HL-60 (cell line): Measurements from ENCODE around the gene ADAMTS12.

Experiments
- DNase-seq, 2 experiments: peaks; one replicate each; pipeline ENCODE4 v3.0.0-alpha.2; 2010 to 2020; ENCODE audit warnings: low read depth in 1 of 2, low spot score in 1 of 2
- H3K27ac ChIP-seq: fragments of 250-450 bp; sonication (Bioruptor Pico); replicated peaks from 2 replicates; pipeline ENCODE4 v1.5.1; 2020; ENCODE audit warnings: mild to moderate bottlenecking, moderate library complexity
- H3K27me3 ChIP-seq: fragments of 250-450 bp; sonication (Bioruptor Pico); 2 replicates; pipeline ENCODE4 v1.5.1; 2021; ENCODE audit warnings: mild to moderate bottlenecking, moderate library complexity; ENCODE audit not compliant: insufficient read depth, poor library complexity, severe bottlenecking
- H3K4me3 ChIP-seq: replicated peaks from 2 replicates; pipeline ENCODE4 v1.5.1; 2011; ENCODE audit warnings: mild to moderate bottlenecking, control low read depth, low read length; ENCODE audit not compliant: insufficient read depth
- GABPA ChIP-seq: IDR thresholded peaks from 2 replicates; pipeline ENCODE4 v1.6.1; 2012; ENCODE audit warnings: low read depth
- POLR2AphosphoS5 ChIP-seq: IDR thresholded peaks from 2 replicates; pipeline ENCODE4 v1.6.1; 2012; ENCODE audit warnings: low read depth
- SPI1 ChIP-seq: IDR thresholded peaks from 2 replicates; pipeline ENCODE4 v1.6.1; 2012; ENCODE audit warnings: low read depth, mild to moderate bottlenecking, borderline replicate concordance
- TF ChIP-seq, protein P1 (sequence below): IDR thresholded peaks from 2 replicates; pipeline ENCODE4 v1.6.1; 2012; ENCODE audit warnings: low read depth; ENCODE audit not compliant: insufficient replicate concordance
- TF ChIP-seq, protein P2 (sequence below): IDR thresholded peaks from one replicate; pipeline ENCODE4 v1.5.1; 2011; ENCODE audit warnings: low read length, control low read depth, inconsistent platforms; ENCODE audit not compliant: insufficient read depth

The ADAMTS12 gene

DNA sequence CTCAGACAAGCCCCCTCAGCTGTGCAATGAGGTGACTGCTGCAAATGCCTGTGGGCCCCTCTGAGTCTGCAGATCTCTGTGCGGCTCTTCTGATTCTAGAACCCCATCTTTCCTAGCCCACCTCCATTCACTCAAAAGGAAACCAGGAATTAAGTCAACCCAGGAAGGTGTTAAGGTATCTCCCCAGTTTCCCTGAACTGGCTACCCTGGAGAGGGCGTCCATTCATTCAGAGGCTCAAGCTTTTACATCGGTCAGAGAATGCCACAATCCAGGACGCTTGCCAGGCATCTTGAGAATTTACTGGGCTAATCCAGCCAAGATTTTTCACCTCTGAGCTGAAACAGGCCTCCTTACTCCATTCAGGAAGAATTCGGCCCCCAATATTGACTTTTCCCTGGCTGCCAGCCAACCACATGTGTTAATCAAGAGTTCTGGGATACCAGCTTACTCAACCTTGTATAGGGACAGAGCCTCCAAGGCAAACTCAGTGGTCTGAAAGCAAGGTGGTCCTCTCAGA lies 889 bp upstream of the ADAMTS12 start:
- TF ChIP-seq, protein P1, sequence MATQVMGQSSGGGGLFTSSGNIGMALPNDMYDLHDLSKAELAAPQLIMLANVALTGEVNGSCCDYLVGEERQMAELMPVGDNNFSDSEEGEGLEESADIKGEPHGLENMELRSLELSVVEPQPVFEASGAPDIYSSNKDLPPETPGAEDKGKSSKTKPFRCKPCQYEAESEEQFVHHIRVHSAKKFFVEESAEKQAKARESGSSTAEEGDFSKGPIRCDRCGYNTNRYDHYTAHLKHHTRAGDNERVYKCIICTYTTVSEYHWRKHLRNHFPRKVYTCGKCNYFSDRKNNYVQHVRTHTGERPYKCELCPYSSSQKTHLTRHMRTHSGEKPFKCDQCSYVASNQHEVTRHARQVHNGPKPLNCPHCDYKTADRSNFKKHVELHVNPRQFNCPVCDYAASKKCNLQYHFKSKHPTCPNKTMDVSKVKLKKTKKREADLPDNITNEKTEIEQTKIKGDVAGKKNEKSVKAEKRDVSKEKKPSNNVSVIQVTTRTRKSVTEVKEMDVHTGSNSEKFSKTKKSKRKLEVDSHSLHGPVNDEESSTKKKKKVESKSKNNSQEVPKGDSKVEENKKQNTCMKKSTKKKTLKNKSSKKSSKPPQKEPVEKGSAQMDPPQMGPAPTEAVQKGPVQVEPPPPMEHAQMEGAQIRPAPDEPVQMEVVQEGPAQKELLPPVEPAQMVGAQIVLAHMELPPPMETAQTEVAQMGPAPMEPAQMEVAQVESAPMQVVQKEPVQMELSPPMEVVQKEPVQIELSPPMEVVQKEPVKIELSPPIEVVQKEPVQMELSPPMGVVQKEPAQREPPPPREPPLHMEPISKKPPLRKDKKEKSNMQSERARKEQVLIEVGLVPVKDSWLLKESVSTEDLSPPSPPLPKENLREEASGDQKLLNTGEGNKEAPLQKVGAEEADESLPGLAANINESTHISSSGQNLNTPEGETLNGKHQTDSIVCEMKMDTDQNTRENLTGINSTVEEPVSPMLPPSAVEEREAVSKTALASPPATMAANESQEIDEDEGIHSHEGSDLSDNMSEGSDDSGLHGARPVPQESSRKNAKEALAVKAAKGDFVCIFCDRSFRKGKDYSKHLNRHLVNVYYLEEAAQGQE: no peak
- TF ChIP-seq SPI1 (no peak), GABPA (no peak), POLR2AphosphoS5 (no peak)
- TF ChIP-seq, protein P2, sequence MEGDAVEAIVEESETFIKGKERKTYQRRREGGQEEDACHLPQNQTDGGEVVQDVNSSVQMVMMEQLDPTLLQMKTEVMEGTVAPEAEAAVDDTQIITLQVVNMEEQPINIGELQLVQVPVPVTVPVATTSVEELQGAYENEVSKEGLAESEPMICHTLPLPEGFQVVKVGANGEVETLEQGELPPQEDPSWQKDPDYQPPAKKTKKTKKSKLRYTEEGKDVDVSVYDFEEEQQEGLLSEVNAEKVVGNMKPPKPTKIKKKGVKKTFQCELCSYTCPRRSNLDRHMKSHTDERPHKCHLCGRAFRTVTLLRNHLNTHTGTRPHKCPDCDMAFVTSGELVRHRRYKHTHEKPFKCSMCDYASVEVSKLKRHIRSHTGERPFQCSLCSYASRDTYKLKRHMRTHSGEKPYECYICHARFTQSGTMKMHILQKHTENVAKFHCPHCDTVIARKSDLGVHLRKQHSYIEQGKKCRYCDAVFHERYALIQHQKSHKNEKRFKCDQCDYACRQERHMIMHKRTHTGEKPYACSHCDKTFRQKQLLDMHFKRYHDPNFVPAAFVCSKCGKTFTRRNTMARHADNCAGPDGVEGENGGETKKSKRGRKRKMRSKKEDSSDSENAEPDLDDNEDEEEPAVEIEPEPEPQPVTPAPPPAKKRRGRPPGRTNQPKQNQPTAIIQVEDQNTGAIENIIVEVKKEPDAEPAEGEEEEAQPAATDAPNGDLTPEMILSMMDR: no peak

DNA sequence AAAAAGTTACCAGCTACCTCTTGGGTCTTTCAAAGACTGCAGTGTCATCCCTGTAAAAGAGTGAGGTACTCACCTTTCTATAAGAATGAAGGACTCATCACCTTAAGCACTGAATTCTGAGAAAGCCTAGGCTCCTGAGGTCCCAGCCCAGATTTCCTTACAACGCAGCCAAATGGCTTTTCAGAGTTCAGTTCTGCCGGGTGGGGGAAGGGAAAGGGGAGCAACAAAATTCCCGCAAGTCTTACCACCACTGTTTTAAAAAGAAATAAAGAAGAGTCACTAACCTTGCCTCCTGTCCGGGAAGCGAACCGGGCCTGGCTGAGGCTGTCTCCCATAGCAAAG lies 373 bp downstream of the ADAMTS12 start:
- TF ChIP-seq, protein P2: no peak
- TF ChIP-seq, protein P1: no peak
- TF ChIP-seq POLR2AphosphoS5 (no peak), GABPA (no peak), SPI1 (no peak)
- H3K27ac ChIP-seq: no peak overlapping the region
- DNase-seq: no peak
- H3K4me3 ChIP-seq: no peak overlapping the region
- H3K27me3 ChIP-seq: peaks cover 35% of the 10 kb centered on the region

More for the DNA sequence above, 889 bp upstream of the ADAMTS12 start:
- Histone ChIP-seq H3K4me3 (no peak overlapping the region), H3K27me3 (peaks cover 35% of the 10 kb centered on the region), H3K27ac (no peak overlapping the region)
- DNase-seq: no peak

DNA sequence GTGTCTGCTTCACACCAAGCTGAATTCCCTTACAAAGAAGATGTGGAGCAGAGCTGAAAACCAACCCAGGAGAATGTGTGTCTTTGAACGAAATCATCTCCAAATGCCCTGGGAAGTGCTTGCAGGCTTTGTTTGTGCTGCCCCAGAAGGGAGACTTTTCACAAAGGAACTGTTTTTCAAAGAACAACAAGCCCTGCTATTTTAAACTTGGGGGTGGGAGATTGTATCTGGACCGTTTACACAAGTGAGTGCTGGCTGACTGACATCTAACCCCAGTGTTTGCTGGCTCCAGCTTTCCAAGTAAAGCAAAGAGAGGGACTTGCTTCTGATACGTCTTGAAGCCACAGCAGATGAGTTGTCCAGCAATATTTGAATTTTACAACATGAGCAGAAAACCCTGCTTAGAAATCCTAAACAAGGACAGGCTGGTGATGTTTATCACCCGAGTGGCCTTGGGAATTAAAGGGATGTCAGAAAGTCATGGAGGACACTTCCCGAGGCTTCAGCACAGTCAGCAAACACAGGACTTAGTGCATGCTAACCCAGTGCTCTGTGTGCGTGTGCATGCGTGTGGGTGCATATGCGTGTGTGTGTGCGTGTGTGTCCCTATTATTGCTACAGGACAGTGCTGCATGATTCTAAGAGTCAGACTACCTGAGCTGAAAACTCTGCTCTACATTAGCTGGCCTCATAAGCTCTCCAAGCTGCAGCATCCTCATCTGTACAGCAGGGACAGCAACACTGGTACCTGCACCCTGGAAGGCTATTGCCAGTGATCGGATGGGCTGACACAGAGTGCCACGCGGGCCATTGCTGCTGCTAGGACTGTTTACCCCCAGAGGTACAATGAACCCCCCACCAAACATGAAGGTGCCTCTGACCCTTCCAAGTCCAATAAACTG lies 1.4 kb downstream of the ADAMTS12 start:
- H3K4me3 ChIP-seq: no peak overlapping the region
- TF ChIP-seq, protein P1: no peak
- TF ChIP-seq SPI1 (no peak), GABPA (no peak)
- TF ChIP-seq, protein P2: no peak
- DNase-seq: no peak
- H3K27me3 ChIP-seq: peaks cover 33% of the 10 kb centered on the region
- no peak overlapping the region for H3K27ac ChIP-seq
